H1 (cell line): ENCODE results near the gene ARGLU1. TPM values are rescaled to one million over a fixed set of nuclear protein-coding genes. Genes with fewer than 3 reads are reported as not detected.
A peak's percentile ranks its signal among the peaks of the same experiment; 100 is the strongest.

ENCODE experiments used
- CTCF ChIA-PET: fragments of 300-600 bp; sonication (Branson Sonifier 250); formaldehyde crosslinking; loops from one replicate; lab custom pipeline; 2021; ENCODE audit not compliant: partially characterized antibody; lab: Charles Lee
- POLR2A ChIA-PET: fragments of 300-600 bp; sonication (Branson Sonifier 250); formaldehyde crosslinking; loops from one replicate; lab custom pipeline; 2021; ENCODE audit warnings: inconsistent platforms; ENCODE audit not compliant: partially characterized antibody; lab: Charles Lee
- DNase-seq, 2 experiments: peaks; one replicate each; pipeline versions ENCODE4 v3.0.0 to v3.0.0-alpha.2; 2010 to 2022; ENCODE audit warnings: low spot score in 2 of 2, low read depth in 1 of 2, mixed read lengths in 1 of 2
- FAIRE-seq: peaks from 2 replicates; lab custom pipeline; 2011; peaks lifted over from hg19 to GRCh38; lab: Jason Lieb, UNC
- H2AFZ ChIP-seq: 2 replicates; pipeline ENCODE4 v1.8.1; 2012; ENCODE audit warnings: low read length, inconsistent platforms
- H2AK5ac ChIP-seq: 2 replicates; pipeline ENCODE4 v1.6.1; 2013; ENCODE audit warnings: low read depth, low read length
- H2BK120ac ChIP-seq: replicated peaks from 2 replicates; pipeline ENCODE3; 2013; ENCODE audit warnings: low read depth, low read length, inconsistent platforms
- H2BK12ac ChIP-seq: 2 replicates; pipeline ENCODE4 v1.6.1; 2013; ENCODE audit warnings: low read depth, low read length
- H2BK15ac ChIP-seq: 2 replicates; pipeline ENCODE4 v1.6.1; 2013; ENCODE audit warnings: low read length
- H2BK20ac ChIP-seq: 2 replicates; pipeline ENCODE4 v1.6.1; 2013; ENCODE audit warnings: low read length
- H2BK5ac ChIP-seq: 2 replicates; pipeline ENCODE4 v1.6.1; 2013; ENCODE audit warnings: low read depth, low read length
- H3K14ac ChIP-seq: 2 replicates; pipeline ENCODE4 v1.6.1; 2013; ENCODE audit warnings: inconsistent platforms; ENCODE audit not compliant: insufficient read length
- H3K18ac ChIP-seq: 2 replicates; pipeline ENCODE4 v1.6.1; 2013; ENCODE audit warnings: low read length; ENCODE audit errors: extremely low read depth
- H3K23ac ChIP-seq: 2 replicates; pipeline ENCODE4 v1.6.1; 2013; ENCODE audit warnings: inconsistent platforms; ENCODE audit not compliant: insufficient read length
- H3K23me2 ChIP-seq: 2 replicates; pipeline ENCODE4 v1.6.1; 2013; ENCODE audit warnings: low read depth, low read length
- H3K27ac ChIP-seq: 2 replicates; pipeline ENCODE4 v1.6.1; 2011; ENCODE audit warnings: low read depth, low read length, inconsistent platforms
- H3K27me3 ChIP-seq, 4 experiments: replicated peaks in 1 of 4; 1 replicate in 1 of 4; 2 replicates in 3 of 4; pipeline versions ENCODE4 v1.6.1 to v1.8.1; 2011 to 2013; ENCODE audit warnings: low read length in 3 of 4, mild to moderate bottlenecking in 3 of 4, inconsistent platforms in 2 of 4, mixed read lengths in 2 of 4, moderate library complexity in 1 of 4; ENCODE audit not compliant: control insufficient read depth in 3 of 4, insufficient read depth in 3 of 4; ENCODE audit errors: extremely low read depth in 1 of 4
- H3K36me3 ChIP-seq, 4 experiments: 2 replicates each; pipeline versions ENCODE4 v1.6.1 to v1.8.1; 2011 to 2013; ENCODE audit warnings: mild to moderate bottlenecking in 4 of 4, low read length in 3 of 4, moderate library complexity in 2 of 4, control low read depth in 1 of 4, inconsistent platforms in 1 of 4; ENCODE audit not compliant: insufficient read depth in 4 of 4, control insufficient read depth in 2 of 4
- H3K4ac ChIP-seq: replicated peaks from 2 replicates; pipeline ENCODE3; 2013; ENCODE audit warnings: low read length, low read depth, mixed read lengths, inconsistent platforms; ENCODE audit not compliant: insufficient read length
- H3K4me1 ChIP-seq, 4 experiments: replicated peaks in 1 of 4; 1 replicate in 1 of 4; 2 replicates in 3 of 4; pipeline versions ENCODE4 v1.6.1 to v1.8.1; 2011 to 2013; ENCODE audit warnings: low read length in 3 of 4, inconsistent platforms in 2 of 4, mixed read lengths in 1 of 4; ENCODE audit not compliant: insufficient read depth in 4 of 4, control insufficient read depth in 3 of 4
- H3K4me2 ChIP-seq, 2 experiments: 2 replicates each; pipeline versions ENCODE4 v1.6.1 to v1.8.1; 2011 to 2013; ENCODE audit warnings: low read depth in 2 of 2, low read length in 2 of 2, control low read depth in 1 of 2, inconsistent platforms in 1 of 2, mild to moderate bottlenecking in 1 of 2; ENCODE audit not compliant: insufficient read depth in 1 of 2
- H3K4me3 ChIP-seq, 4 experiments: fragments of 200-600, 300-600 bp in 1 of 4; sonication (generic), shearing (Covaris generic), sonication (Bioruptor Twin) in 1 of 4; 2 replicates each; pipeline versions ENCODE4 v1.5.1 to v1.8.1; 2011 to 2016; ENCODE audit warnings: low read length in 4 of 4, low read depth in 3 of 4, control low read depth in 2 of 4, inconsistent platforms in 2 of 4, mild to moderate bottlenecking in 2 of 4, mixed read lengths in 1 of 4, moderate library complexity in 1 of 4; ENCODE audit not compliant: insufficient read depth in 2 of 4; ENCODE audit errors: extremely low read depth in 1 of 4
- H3K56ac ChIP-seq: replicated peaks from 2 replicates; pipeline ENCODE3; 2013; ENCODE audit warnings: low read depth, mild to moderate bottlenecking, mixed read lengths, low read length, inconsistent platforms; ENCODE audit not compliant: insufficient read length
- H3K79me1 ChIP-seq: 2 replicates; pipeline ENCODE4 v1.6.1; 2013; ENCODE audit warnings: low read depth, low read length, control low read depth
- H3K79me2 ChIP-seq, 2 experiments: 2 replicates each; pipeline versions ENCODE4 v1.6.1 to v1.8.1; 2012 to 2013; ENCODE audit warnings: low read length in 2 of 2, mild to moderate bottlenecking in 2 of 2, inconsistent platforms in 1 of 2; ENCODE audit not compliant: insufficient read depth in 2 of 2, control insufficient read depth in 1 of 2
- H3K9ac ChIP-seq, 4 experiments: replicated peaks in 1 of 4; 1 replicate in 1 of 4; 2 replicates in 3 of 4; pipeline versions ENCODE4 v1.6.1 to v1.8.1; 2011 to 2013; ENCODE audit warnings: low read depth in 3 of 4, low read length in 3 of 4, control low read depth in 2 of 4, mild to moderate bottlenecking in 2 of 4, moderate library complexity in 2 of 4, inconsistent platforms in 1 of 4; ENCODE audit errors: extremely low read depth in 1 of 4
- H3K9me3 ChIP-seq, 2 experiments: 2 replicates each; pipeline versions ENCODE4 v1.6.1 to v1.8.1; 2012 to 2013; ENCODE audit warnings: mild to moderate bottlenecking in 2 of 2, moderate library complexity in 2 of 2, control low read depth in 1 of 2, inconsistent platforms in 1 of 2, low read depth in 1 of 2, low read length in 1 of 2, mixed read lengths in 1 of 2; ENCODE audit not compliant: insufficient read depth in 2 of 2
- H4K20me1 ChIP-seq, 2 experiments: replicated peaks in 1 of 2; 2 replicates each; pipeline versions ENCODE3 to v1.8.1; 2011 to 2013; ENCODE audit warnings: inconsistent platforms in 2 of 2, low read length in 2 of 2, mild to moderate bottlenecking in 1 of 2; ENCODE audit not compliant: insufficient read depth in 2 of 2, control insufficient read depth in 1 of 2
- H4K5ac ChIP-seq: 2 replicates; pipeline ENCODE4 v1.6.1; 2013; ENCODE audit warnings: low read length, low read depth, mixed read lengths, inconsistent platforms; ENCODE audit not compliant: insufficient read length
- H4K8ac ChIP-seq: 2 replicates; pipeline ENCODE4 v1.8.0; 2013; ENCODE audit warnings: mild to moderate bottlenecking, moderate library complexity, low read length, inconsistent platforms; ENCODE audit not compliant: insufficient read depth; ENCODE audit errors: extremely low read depth
- H4K91ac ChIP-seq: replicated peaks from 2 replicates; pipeline ENCODE3; 2013; ENCODE audit warnings: low read length, mixed read lengths, inconsistent platforms; ENCODE audit not compliant: insufficient read length
- TAF7 ChIP-seq: optimal IDR thresholded peaks from 2 replicates; pipeline ENCODE3; 2011; ENCODE audit warnings: low read depth, mild to moderate bottlenecking, inconsistent platforms, low read length, moderate library complexity, borderline replicate concordance
- YY1 ChIP-seq: IDR thresholded peaks from 2 replicates; pipeline ENCODE4 v1.6.1; 2011; ENCODE audit warnings: low read depth, mild to moderate bottlenecking, low read length
- WGBS, 2 experiments: shearing (Covaris generic) in 1 of 2; methylation state at CpG; one replicate each; pipeline versions ENCODE4 v1.1.6 to v1.1.7; 2013 to 2015; ENCODE audit warnings: low lambda C conversion rate in 2 of 2, mixed read lengths in 2 of 2, inconsistent platforms in 1 of 2, low coverage in 1 of 2, missing lambda C conversion rate in 1 of 2; ENCODE audit not compliant: insufficient replicate concordance in 2 of 2, insufficient coverage in 1 of 2, insufficient read length in 1 of 2; ENCODE audit errors: extremely low coverage in 1 of 2, missing lambda C conversion rate in 1 of 2; 5-methylcytosine and 5-hydroxymethylcytosine counted together
- polyA plus RNA-seq, 7 experiments: library from polyadenylated mRNA; depleted of rRNA in 3 of 7; stranded (reverse) in 5 of 7; unstranded in 2 of 7; fragments of >200 nt in 5 of 7; fragments of 200-250 nt in 2 of 7; gene quantifications; 1 replicate in 5 of 7; 2 replicates in 1 of 7; 4 replicates in 1 of 7; pipeline versions ENCODE4 v1.2.1 to v1.2.3, GENCODE V29; 2011 to 2013; ENCODE audit warnings: missing spikeins in 2 of 7, mixed read lengths in 2 of 7
- total RNA-seq: library from RNA; stranded (reverse); fragmentation: NEBNext Ultra II Directional; extraction: Animal tissue kit (Norgen Biotek cat#: 25700); gene quantifications from 2 replicates; pipeline ENCODE4 v1.2.1, GENCODE V29; 2021
- TF ChIP-seq, protein P1 (sequence below): IDR thresholded peaks from 2 replicates; pipeline ENCODE4 v1.6.1; 2011; ENCODE audit warnings: low read length, improper control_type of control experiment
- TF ChIP-seq, protein P2 (sequence below): IDR thresholded peaks from 2 replicates; pipeline ENCODE4 v1.6.1; 2012; ENCODE audit warnings: inconsistent platforms

ARGLU1 gene
- total and polyA plus RNA-seq, 2 of the 8 experiments (the other 6 are each of a cell fraction or from before 2014, with no cell fraction given) = 47.8 to 84.9 TPM

DNA sequence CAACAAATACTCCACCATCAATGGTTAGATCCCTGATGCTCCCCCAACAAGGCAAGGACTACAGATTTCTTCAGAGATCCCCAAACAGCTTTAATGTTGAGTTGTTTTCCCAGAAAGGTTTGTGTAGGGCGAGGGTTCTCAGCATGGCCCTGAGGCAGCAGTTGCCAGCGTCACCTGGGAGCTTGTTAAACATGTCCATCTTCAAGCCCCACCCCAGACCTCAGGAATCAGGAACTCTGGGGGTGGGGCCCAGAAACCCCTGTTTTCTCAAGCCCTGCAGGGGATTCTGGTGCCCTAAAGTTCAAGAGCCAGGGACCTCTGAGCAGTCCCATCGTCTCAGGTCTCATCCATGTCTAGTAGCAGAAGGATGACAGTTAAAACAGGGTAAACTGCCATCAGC lies 42.1 kb downstream of the ARGLU1 start:
- Histone ChIP-seq H3K79me1 (no peaks in the 10 kb centered on the region; the same call in 1 of the 2 replicates), H3K27me3 (no peaks in the 10 kb centered on the region), H3K23ac (no peak overlapping the region), H2BK5ac (no peak overlapping the region), H3K27ac (no peak overlapping the region), H3K14ac (no peak overlapping the region), H3K36me3 (no peaks in the 10 kb centered on the region), H3K4me3 (no peak overlapping the region), H2BK12ac (peak overlapping the region; percentile 61; the same call in 1 of the 2 replicates), H3K23me2 (no peaks in the 10 kb centered on the region), H3K4ac (peak overlapping the region; percentile 21), H2BK20ac (no peak overlapping the region), H3K4me2 (no peak overlapping the region; a peak in 1 of 4 replicates), H4K5ac (no peak overlapping the region), H3K56ac (no peak overlapping the region), H3K18ac (no peak overlapping the region), H3K4me1 (peaks cover 11 to 32% (median 20%) of the 10 kb centered on the region in 4 experiments; a peak in 6 of 7 replicates), H2AFZ (no peak overlapping the region), H4K20me1 (peaks cover 0 to 17% of the 10 kb centered on the region in 2 experiments), H3K79me2 (peaks cover 0 to 81% of the 10 kb centered on the region in 2 experiments; a peak in 2 of 4 replicates), H2BK120ac (no peak overlapping the region), H3K9ac (no peak overlapping the region), H3K9me3 (no peaks in the 10 kb centered on the region), H2BK15ac (0 out of 2 replicates have a peak overlapping the region, but pooled peaks have one; percentile 6), H4K8ac (no peak overlapping the region), H4K91ac (no peak overlapping the region), H2AK5ac (0 out of 2 replicates have a peak overlapping the region, but pooled peaks have one; percentile 18)
- TF ChIP-seq TAF7 (no peak), YY1 (no peak)
- TF ChIP-seq, protein P1, sequence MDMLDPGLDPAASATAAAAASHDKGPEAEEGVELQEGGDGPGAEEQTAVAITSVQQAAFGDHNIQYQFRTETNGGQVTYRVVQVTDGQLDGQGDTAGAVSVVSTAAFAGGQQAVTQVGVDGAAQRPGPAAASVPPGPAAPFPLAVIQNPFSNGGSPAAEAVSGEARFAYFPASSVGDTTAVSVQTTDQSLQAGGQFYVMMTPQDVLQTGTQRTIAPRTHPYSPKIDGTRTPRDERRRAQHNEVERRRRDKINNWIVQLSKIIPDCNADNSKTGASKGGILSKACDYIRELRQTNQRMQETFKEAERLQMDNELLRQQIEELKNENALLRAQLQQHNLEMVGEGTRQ = no peak
- TF ChIP-seq, protein P2, sequence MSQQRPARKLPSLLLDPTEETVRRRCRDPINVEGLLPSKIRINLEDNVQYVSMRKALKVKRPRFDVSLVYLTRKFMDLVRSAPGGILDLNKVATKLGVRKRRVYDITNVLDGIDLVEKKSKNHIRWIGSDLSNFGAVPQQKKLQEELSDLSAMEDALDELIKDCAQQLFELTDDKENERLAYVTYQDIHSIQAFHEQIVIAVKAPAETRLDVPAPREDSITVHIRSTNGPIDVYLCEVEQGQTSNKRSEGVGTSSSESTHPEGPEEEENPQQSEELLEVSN = no peak
- DNase-seq (no peak), FAIRE-seq (no peak)
- 83% methylated on average over 3 of the region's 3 CpGs; no CpG with 5 or more reads in 1 of the 2 experiments for WGBS, 2 experiments
- CTCF ChIA-PET = interaction anchor here (0.8 to 2.2 kb wide), 5 partner anchors 8 to 12 kb away, joined by 3 to 5 read pairs (median 4); partner anchors contain the start of gene EFNB2
- POLR2A ChIA-PET = interaction anchor here (2.4 kb wide), 1 partner anchor 10 kb away, joined by 9 read pairs; the partner anchor contains the start of gene EFNB2
